Loucy (cell line): ENCODE results near the gene INPP4A.

Source experiments
- EZH2phosphoT487 ChIP-seq: fragments of 200-600 bp; IDR thresholded peaks from 2 replicates; pipeline ENCODE4 v1.6.1; 2018; ENCODE audit warnings: antibody characterized with exemption, mild to moderate bottlenecking, moderate library complexity, borderline replicate concordance
- TF ChIP-seq, protein P1 (sequence below): fragments of 200-600 bp; sonication (generic); conservative IDR thresholded peaks from 2 replicates; pipeline ENCODE4 v1.5.1; 2014; ENCODE audit warnings: mild to moderate bottlenecking, antibody characterized with exemption, low read length

DNA sequence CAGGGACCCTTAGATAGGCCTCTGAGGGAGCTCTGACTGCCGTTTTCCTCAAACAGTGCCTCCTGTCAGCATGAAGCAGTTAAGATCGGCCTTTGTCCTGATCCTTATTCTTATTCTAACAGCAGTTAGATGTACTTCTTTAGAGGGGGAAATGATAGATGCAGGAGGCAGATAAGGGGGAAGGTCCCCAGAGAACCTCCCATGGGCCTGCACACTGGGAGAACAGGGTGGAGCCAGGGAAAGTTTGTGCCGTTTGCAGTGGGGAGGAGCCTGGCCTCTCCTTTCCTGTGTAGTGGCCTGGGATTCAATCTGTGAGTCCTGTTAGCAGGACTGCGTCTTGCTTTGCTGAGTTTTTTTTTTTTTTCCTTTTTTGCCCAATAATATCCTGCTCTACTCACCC lies 7.9 kb upstream of the INPP4A start:
- TF ChIP-seq, protein P1, sequence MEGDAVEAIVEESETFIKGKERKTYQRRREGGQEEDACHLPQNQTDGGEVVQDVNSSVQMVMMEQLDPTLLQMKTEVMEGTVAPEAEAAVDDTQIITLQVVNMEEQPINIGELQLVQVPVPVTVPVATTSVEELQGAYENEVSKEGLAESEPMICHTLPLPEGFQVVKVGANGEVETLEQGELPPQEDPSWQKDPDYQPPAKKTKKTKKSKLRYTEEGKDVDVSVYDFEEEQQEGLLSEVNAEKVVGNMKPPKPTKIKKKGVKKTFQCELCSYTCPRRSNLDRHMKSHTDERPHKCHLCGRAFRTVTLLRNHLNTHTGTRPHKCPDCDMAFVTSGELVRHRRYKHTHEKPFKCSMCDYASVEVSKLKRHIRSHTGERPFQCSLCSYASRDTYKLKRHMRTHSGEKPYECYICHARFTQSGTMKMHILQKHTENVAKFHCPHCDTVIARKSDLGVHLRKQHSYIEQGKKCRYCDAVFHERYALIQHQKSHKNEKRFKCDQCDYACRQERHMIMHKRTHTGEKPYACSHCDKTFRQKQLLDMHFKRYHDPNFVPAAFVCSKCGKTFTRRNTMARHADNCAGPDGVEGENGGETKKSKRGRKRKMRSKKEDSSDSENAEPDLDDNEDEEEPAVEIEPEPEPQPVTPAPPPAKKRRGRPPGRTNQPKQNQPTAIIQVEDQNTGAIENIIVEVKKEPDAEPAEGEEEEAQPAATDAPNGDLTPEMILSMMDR: no peak
- no peak for TF ChIP-seq EZH2phosphoT487
